AG04449 (cell line): ENCODE data around the gene CSNK2A1.

Source experiments
- CTCF ChIA-PET: fragments of 350-600 bp; formaldehyde crosslinking; extraction: SDS; loops from one replicate; lab custom pipeline; 2021; ENCODE audit warnings: antibody characterized with exemption; lab: Yijun Ruan, JAX
- POLR2A ChIA-PET: fragments of 400-600, 350-600 bp; formaldehyde crosslinking; extraction: SDS; loops from one replicate; lab custom pipeline; 2020; ENCODE audit warnings: antibody characterized with exemption, inconsistent platforms; lab: Yijun Ruan, JAX
- DNase-seq: peaks from one replicate; pipeline ENCODE4 v3.0.0-alpha.2; 2010; ENCODE audit warnings: low read depth, low spot score
- H3K4me3 ChIP-seq: 2 replicates; pipeline ENCODE4 v1.5.1; 2011; ENCODE audit warnings: low read depth, mild to moderate bottlenecking, control low read depth, low read length
- TF ChIP-seq, protein P1 (sequence below): IDR thresholded peaks from one replicate; pipeline ENCODE4 v1.5.1; 2011; ENCODE audit warnings: mild to moderate bottlenecking, moderate library complexity, low read length, control low read depth, inconsistent platforms; ENCODE audit not compliant: insufficient read depth; ENCODE audit errors: missing control alignments

The CSNK2A1 gene

DNA sequence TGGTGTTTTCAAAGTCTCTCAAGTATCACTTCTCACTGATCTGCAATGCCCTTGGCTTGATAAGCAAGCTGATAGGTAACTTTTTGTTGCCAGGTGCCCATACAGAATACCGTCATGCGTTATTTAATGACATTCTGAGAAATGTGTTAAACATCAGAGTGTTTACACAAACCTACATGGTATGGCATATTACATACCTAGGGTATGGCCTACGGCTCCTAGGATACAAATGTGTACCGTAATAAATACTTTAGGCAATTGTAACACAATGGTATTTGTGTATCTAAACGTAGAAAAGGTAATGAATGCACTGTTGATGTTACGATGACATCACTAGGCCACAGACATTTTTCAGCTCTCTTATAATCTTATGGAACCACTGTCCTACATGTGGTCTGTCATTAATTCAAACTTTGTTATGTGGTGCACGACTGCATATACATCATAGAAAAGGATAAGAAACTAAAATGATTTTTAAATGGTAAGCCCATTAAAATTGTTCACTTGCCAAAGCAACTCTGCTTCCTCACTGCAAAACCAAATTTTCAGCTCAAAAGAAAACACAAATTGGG is 35.7 kb downstream of the CSNK2A1 start:
- CTCF ChIA-PET: interaction anchor here (1.5 to 2.6 kb wide), 2 partner anchors 11 to 28 kb away, joined by 3 to 12 read pairs; no protein-coding TSS in a partner anchor
- no peak for DNase-seq
- POLR2A ChIA-PET: no interaction called here
- TF ChIP-seq, protein P1, sequence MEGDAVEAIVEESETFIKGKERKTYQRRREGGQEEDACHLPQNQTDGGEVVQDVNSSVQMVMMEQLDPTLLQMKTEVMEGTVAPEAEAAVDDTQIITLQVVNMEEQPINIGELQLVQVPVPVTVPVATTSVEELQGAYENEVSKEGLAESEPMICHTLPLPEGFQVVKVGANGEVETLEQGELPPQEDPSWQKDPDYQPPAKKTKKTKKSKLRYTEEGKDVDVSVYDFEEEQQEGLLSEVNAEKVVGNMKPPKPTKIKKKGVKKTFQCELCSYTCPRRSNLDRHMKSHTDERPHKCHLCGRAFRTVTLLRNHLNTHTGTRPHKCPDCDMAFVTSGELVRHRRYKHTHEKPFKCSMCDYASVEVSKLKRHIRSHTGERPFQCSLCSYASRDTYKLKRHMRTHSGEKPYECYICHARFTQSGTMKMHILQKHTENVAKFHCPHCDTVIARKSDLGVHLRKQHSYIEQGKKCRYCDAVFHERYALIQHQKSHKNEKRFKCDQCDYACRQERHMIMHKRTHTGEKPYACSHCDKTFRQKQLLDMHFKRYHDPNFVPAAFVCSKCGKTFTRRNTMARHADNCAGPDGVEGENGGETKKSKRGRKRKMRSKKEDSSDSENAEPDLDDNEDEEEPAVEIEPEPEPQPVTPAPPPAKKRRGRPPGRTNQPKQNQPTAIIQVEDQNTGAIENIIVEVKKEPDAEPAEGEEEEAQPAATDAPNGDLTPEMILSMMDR: no peak
- no peak overlapping the region for H3K4me3 ChIP-seq

DNA sequence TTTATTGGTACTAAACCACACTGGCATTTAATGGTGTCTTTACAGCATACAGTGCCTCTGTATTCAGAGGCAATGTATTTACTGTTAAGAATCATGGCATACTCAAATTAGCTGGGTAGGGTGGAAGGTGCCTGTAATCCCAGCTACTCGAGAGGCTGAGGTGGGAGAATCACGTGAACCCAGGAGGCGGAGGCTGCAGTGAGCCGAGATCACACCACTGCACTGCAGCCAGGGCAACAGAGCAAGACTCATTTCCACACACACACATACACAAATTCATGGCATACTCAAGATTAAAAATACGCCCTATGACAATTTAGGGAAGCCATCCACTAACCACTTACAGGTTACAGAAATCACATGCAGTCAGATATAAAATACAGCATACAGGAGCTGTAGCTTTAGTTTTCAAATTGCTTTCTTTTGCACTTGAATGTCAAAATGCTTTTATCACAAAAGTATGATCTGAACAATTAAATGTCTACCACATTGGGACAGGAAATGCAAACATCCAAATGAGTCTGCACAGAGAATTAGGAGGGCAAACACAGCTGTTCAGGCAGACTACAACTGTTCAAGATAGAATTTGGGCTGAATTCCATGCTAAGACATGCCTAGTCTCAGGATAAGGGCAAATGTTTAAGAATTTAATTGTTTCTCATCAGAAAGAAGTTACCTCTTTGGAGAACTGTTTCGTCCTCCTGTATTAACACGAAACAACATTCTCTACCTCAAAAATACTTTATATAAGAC is 36.4 kb downstream of the CSNK2A1 start:
- ChIA-PET CTCF (interaction anchor here (1.5 to 2.6 kb wide), 2 partner anchors 10 to 28 kb away, joined by 3 to 12 read pairs; no protein-coding TSS in a partner anchor), POLR2A (no interaction called here)
- DNase-seq: no peak
- TF ChIP-seq, protein P1: no peak
- H3K4me3 ChIP-seq: no peak overlapping the region

DNA sequence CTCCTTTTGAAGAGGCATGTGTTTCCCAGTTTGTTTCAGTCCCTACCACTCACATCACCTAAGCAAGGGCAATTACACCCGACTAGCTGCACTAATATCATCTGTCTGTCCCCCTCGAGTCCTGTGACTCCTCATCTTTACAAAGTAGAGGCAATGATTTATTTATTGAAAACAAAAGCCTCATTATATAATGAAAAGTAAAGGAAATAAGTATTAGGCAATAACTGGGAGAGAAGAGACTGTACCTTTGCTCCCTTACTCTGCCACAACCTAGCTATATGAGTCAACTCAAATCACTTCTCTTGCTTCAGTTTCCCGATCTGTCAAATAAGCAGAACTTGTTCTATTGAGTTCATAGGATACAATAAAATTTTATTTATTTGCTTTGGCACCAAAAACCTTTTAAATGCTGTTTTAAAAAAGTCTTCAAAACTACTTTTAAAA is 38.9 kb downstream of the CSNK2A1 start:
- TF ChIP-seq, protein P1: no peak
- POLR2A ChIA-PET: no interaction called here
- DNase-seq: no peak
- CTCF ChIA-PET: no interaction called here
- no peak overlapping the region for H3K4me3 ChIP-seq

DNA sequence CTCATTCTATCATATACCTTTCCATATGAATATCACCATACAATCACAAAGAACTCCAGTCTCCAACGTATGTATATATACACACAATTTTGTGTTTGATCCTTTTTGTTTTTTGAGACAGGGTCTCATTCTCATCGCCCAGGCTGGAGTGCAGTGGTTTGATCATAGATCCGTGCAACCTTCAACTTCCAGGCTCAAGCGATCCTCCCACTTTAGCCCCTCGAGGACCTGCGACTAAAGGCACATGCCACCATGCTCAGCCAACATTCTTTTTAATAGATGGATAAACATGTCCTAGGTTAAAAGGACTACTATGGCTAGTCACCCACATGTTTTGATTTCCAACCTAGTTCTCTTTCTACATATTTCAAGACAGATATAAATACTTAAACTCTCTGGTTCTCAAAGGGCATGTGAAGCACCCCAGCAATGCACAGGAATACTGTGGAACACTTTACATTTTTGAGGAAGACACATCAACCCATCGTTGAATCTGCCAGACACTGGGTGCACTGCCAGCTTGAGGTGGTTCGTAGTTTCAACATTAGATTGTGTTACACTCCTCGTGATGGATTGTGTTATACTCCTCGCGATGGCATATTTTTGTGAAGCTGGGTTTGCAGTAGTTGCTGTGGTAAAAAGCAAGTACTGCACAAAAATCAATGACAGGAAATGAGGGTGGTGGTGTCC is 40.4 kb downstream of the CSNK2A1 start:
- no peak for DNase-seq
- ChIA-PET CTCF (interaction anchor here (1.1 kb wide), 2 partner anchors 26 to 27 kb away, joined by 3 read pairs; no protein-coding TSS in a partner anchor), POLR2A (no interaction called here)
- TF ChIP-seq, protein P1: no peak
- H3K4me3 ChIP-seq: no peak overlapping the region

DNA sequence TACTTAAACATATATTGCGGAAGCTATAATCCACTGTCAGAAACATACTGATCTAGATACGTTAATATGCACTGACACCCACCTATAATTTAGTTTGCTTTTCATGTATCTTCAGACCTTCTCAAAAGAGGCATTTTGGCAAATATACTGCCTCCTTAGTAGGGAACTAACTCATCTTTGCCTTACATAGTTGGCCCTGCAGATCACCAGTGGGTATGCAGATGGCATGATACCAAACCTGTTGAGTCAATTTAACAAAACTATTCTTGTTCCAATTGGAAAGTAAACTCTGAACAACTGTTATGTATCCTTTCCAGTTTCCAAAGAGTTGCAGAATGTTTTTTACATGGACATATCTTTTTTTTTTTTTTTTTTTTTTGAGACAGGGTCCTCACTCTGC is 45.6 kb downstream of the CSNK2A1 start:
- TF ChIP-seq, protein P1: no peak
- POLR2A ChIA-PET: no interaction called here
- no peak for DNase-seq
- H3K4me3 ChIP-seq: no peak overlapping the region
- CTCF ChIA-PET: no interaction called here
